ENCODE results near the gene SUMO2. TPM values are rescaled to one million over a fixed set of nuclear protein-coding genes. Genes with fewer than 3 reads are reported as not detected.

SUMO2 gene
- polyA plus RNA-seq, 4 donors: 64.3 to 305 (median 71.9) TPM

DNA sequence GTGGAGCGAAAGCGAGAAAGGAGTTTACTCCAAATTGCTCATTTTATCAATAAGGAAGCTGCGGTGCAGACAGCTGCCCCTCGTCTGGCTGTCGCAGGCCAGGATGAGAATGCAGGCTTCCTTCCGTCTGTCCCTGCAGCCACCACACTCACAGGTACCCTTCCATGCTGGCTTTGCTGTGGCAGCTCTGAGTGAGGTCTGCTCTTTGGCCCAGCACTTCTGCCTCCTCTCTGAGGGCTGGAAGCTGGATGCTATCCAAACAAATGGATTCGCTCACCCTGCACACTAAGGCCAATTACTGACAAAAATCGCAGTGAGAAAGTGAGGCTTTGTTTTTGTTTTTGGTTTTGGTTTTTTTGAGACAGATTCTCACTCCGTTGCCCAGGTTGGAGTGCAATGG is 66.0 kb downstream of the SUMO2 start:
- H3K27ac ChIP-seq (ENCODE audit: low read depth in 1 of 3, low read length in 2 of 3): no peak overlapping the region
- 69 to 90% (median 89%) methylated on average over 9 of the region's 9 CpGs for WGBS, 3 donors
- no peak for FAIRE-seq

More for the DNA sequence above, 66.0 kb downstream of the SUMO2 start:
- H3K9me3 ChIP-seq (ENCODE audit: control insufficient read depth in 2 of 2, insufficient read depth in 1 of 2, low read depth in 1 of 2, low read length in 1 of 2): no peaks in the 10 kb centered on the region
- peaks cover 0 to 47% (median 0%) of the 10 kb centered on the region in 3 donors for H3K36me3 ChIP-seq (ENCODE audit: control insufficient read depth in 3 of 3, insufficient read depth in 2 of 3, low read depth in 1 of 3, low read length in 3 of 3)
- no peak for DNase-seq
- no peaks in the 10 kb centered on the region for H3K27me3 ChIP-seq (ENCODE audit: control insufficient read depth in 3 of 3, insufficient read depth in 3 of 3, low read length in 3 of 3)
- H3K4me3 ChIP-seq (ENCODE audit: low read depth in 1 of 3, low read length in 3 of 3): no peak overlapping the region
- H3K4me1 ChIP-seq (ENCODE audit: control insufficient read depth in 3 of 3, insufficient read depth in 2 of 3, low read depth in 1 of 3, low read length in 2 of 3): peaks cover 2 to 22% (median 3%) of the 10 kb centered on the region in 3 donors

Other genes with a start within 250 kb of the SUMO2 start
- gene OTOP3, start 247.1 kb downstream of the SUMO2 start, polyA plus RNA-seq: 10 to 100 TPM in 2 of 4 donors, 1 to 10 TPM in 2; 3.1 to 35.7 (median 19.1) TPM
- 10 to 100 TPM; 37.0 to 60.4 (median 40.6) TPM for gene HID1, start 210.2 kb downstream of the SUMO2 start, polyA plus RNA-seq
- 10 to 100 TPM in 3 of 4 donors, 1 to 10 TPM in 1; 2.3 to 39.6 (median 27.2) TPM for gene CDR2L, start 195.3 kb downstream of the SUMO2 start, polyA plus RNA-seq
- 10 to 100 TPM; 22.4 to 73.0 (median 45.7) TPM for gene MRPL58, start 170.3 kb downstream of the SUMO2 start, polyA plus RNA-seq
- gene ATP5PD, start 136.0 kb downstream of the SUMO2 start, polyA plus RNA-seq: 100 to 1,000 TPM; 286 to 919 (median 609) TPM
- gene KCTD2, start 135.7 kb downstream of the SUMO2 start, polyA plus RNA-seq: 10 to 100 TPM; 12.3 to 18.0 (median 13.7) TPM
- gene SLC16A5, start 95.0 kb downstream of the SUMO2 start, polyA plus RNA-seq: 10 to 100 TPM; 23.5 to 35.4 (median 32.2) TPM
- 10 to 100 TPM; 11.6 to 24.8 (median 18.7) TPM for gene ARMC7, start 73.0 kb downstream of the SUMO2 start, polyA plus RNA-seq
- gene NT5C, start 51.2 kb downstream of the SUMO2 start, polyA plus RNA-seq: 100 to 1,000 TPM in 2 of 4 donors, 10 to 100 TPM in 2; 48.6 to 169 (median 111) TPM
- gene JPT1, start 28.4 kb downstream of the SUMO2 start, polyA plus RNA-seq: 100 to 1,000 TPM in 3 of 4 donors, 10 to 100 TPM in 1; 79.0 to 758 (median 413) TPM
- 10 to 100 TPM; 39.4 to 49.6 (median 44.5) TPM for gene NUP85, start 22.7 kb upstream of the SUMO2 start, polyA plus RNA-seq
- gene GGA3, start 78.6 kb upstream of the SUMO2 start, polyA plus RNA-seq: 10 to 100 TPM; 17.6 to 39.1 (median 22.4) TPM
- 10 to 100 TPM; 55.9 to 88.6 (median 74.4) TPM for gene MRPS7, start 78.9 kb upstream of the SUMO2 start, polyA plus RNA-seq
- 10 to 100 TPM; 13.0 to 29.7 (median 22.9) TPM for gene MIF4GD, start 88.3 kb upstream of the SUMO2 start, polyA plus RNA-seq
- 10 to 100 TPM; 11.4 to 15.6 (median 12.7) TPM for gene SLC25A19, start 106.5 kb upstream of the SUMO2 start, polyA plus RNA-seq
- 10 to 100 TPM; 65.6 to 73.5 (median 68.0) TPM for gene GRB2, start 222.7 kb upstream of the SUMO2 start, polyA plus RNA-seq